SH-SY5Y (cell line): Measurements from ENCODE around the gene PCK2.

Experiments
- GATA2 ChIP-seq: IDR thresholded peaks from 2 replicates; pipeline ENCODE4 v1.6.1; 2011; ENCODE audit warnings: mild to moderate bottlenecking, low read depth, low read length
- GATA3 ChIP-seq: IDR thresholded peaks from 2 replicates; pipeline ENCODE4 v1.6.1; 2011; ENCODE audit warnings: low read depth, mild to moderate bottlenecking, low read length, moderate library complexity

- no peak for TF ChIP-seq GATA2
- no peak for TF ChIP-seq GATA3
Observed at GRCh38 chr14:24092110-24092504, 2.0 kb upstream of the PCK2 start.
